Measurements from ENCODE around the gene SUSD1. TPM values are rescaled to one million over a fixed set of nuclear protein-coding genes. Genes with fewer than 3 reads are reported as not detected.

The SUSD1 gene
- total and polyA plus RNA-seq, 9 of the 15 experiments (the other 6 are each of a cell fraction or from before 2014, with no cell fraction given) = 10.9 to 44.4 (median 36.1) TPM

GRCh38 chr9:112180387-112180881 lies 5.3 kb upstream of the SUSD1 start (continued):
- TF ChIP-seq, protein P1, sequence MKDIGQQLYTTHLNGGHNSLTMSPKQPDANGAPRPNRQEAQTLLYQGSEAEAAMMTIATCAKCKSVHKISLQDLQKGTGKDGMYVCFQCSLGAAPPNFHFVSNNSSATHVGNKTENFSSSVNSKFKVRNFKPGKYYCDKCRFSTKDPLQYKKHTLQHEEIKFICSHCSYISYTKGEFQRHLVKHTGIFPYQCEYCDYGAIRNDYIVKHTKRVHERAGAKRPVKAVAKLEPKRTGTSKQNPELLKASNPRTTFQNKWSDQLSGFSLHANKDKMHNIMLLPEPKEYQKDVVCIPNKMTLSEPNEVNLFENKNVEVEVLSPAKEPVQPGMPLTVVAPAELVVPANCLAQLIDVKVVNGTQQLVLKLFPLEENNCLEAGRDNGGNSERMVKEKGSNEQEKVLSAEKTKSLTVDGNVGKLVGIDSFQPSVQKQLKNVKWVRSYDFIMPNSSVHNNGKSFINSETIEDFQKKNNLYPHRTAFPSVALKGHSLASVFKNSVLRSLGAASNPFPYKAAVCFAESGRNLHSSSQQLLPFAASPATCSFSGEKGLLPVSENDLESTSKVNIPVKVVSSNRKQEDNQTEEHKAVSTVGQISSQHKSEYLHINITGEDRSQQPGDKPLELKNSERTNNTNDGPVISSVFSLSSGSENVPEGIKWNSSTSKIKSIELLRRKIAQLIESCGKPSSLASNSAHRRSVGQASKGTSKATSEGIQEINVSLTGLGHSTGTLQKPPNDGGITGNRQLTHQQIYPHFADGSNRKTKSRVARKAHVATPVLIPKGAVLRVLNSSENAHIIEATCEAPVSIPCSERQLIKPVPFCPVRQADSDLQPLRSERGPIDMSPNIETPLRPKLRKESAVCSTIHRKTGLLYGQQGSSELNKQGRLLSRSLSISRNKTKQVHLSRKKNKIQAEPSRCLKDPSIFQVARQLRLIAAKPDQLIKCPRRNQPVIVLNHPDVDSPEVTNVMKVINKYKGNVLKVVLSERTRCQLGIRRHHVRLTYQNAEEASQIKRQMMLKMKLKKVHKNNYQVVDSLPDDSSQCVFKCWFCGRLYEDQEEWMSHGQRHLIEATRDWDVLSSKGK (CRISPR knock-in tag; IDR thresholded peaks at IDR 0.05) = no peak
- TF ChIP-seq KLF16 (IDR thresholded peaks at IDR 0.05) = no peak
- no peak for TF ChIP-seq PPARD (CRISPR knock-in tag; IDR thresholded peaks at IDR 0.05)
- TF ChIP-seq MYC (IDR thresholded peaks at IDR 0.05; ENCODE audit: low read depth, low read length) = no peak; the same call in 1 of the 2 replicates
- no peak for TF ChIP-seq MYC (CRISPR knock-in tag; IDR thresholded peaks at IDR 0.05; ENCODE audit: borderline replicate concordance, low read depth)
- 0 out of 2 replicates have a peak, but pooled peaks have one; percentile 43 for TF ChIP-seq NCOA1 (IDR thresholded peaks at IDR 0.05; ENCODE audit: low read depth)
- no peak; the same call in 1 of the 2 replicates for TF ChIP-seq ZC3H4 (CRISPR knock-in tag; IDR thresholded peaks at IDR 0.05; ENCODE audit: borderline replicate concordance)
- no peak for TF ChIP-seq TARDBP (IDR thresholded peaks at IDR 0.05)
- peak; percentile 54; the same call in 1 of the 2 replicates for TF ChIP-seq SMARCC2 (IDR thresholded peaks at IDR 0.05; ENCODE audit: low read depth)
- no peak for TF ChIP-seq MCM7 (IDR thresholded peaks at IDR 0.05)
- no peak for TF ChIP-seq MEF2A (IDR thresholded peaks at IDR 0.05; ENCODE audit: control insufficient read depth, low read depth, low read length)
- TF ChIP-seq ZNF584 (CRISPR knock-in tag; IDR thresholded peaks at IDR 0.05; ENCODE audit: low read depth) = peak; percentile 61
- no peak for TF ChIP-seq POLR2AphosphoS2 (IDR thresholded peaks at IDR 0.05; ENCODE audit: low read length)
- TF ChIP-seq FOXM1 (IDR thresholded peaks at IDR 0.05; ENCODE audit: low read depth) = peak; percentile 57; the same call in 1 of the 2 replicates
- no peak for TF ChIP-seq FOXM1 (CRISPR knock-in tag; IDR thresholded peaks at IDR 0.05; ENCODE audit: low read depth)
- no peak for TF ChIP-seq CBX5 (IDR thresholded peaks at IDR 0.05; ENCODE audit: borderline replicate concordance, low read depth)
- TF ChIP-seq ZNF12 (CRISPR knock-in tag; IDR thresholded peaks at IDR 0.05) = no peak
- TF ChIP-seq KLF10 (CRISPR knock-in tag; IDR thresholded peaks at IDR 0.05) = no peak
- TF ChIP-seq TBP (optimal IDR thresholded peaks at IDR 0.05; ENCODE audit: low read depth, low read length) = no peak
- TF ChIP-seq GTF2E2 (tag; IDR thresholded peaks at IDR 0.05) = peak; percentile 74
- 0 out of 4 replicates have a peak, but pooled peaks of 1 of the 2 experiments have one; percentile 46 for TF ChIP-seq KDM4B (IDR thresholded peaks at IDR 0.05; ENCODE audit: borderline replicate concordance in 2 of 2, low read depth in 1 of 2)
- no peak for TF ChIP-seq PHF20 (IDR thresholded peaks at IDR 0.05; ENCODE audit: partially characterized antibody)
- TF ChIP-seq HDAC8 (tag; IDR thresholded peaks at IDR 0.05) = no peak; the same call in 1 of the 2 replicates
- no peak for TF ChIP-seq SIN3B (IDR thresholded peaks at IDR 0.05; ENCODE audit: low read depth)
- no peak for TF ChIP-seq KDM5B (IDR thresholded peaks at IDR 0.05; ENCODE audit: insufficient replicate concordance, low read depth, low read length)
- no peak for TF ChIP-seq MIER1 (IDR thresholded peaks at IDR 0.05; ENCODE audit: low read depth)
- TF ChIP-seq LCOR (CRISPR knock-in tag; IDR thresholded peaks at IDR 0.05) = no peak
- no peak for TF ChIP-seq ZBTB7A (IDR thresholded peaks at IDR 0.05; ENCODE audit: borderline replicate concordance, control insufficient read depth, low read depth, low read length)
- peak; percentile 66; the same call in 1 of the 2 replicates for TF ChIP-seq BACH1 (tag; IDR thresholded peaks at IDR 0.05)

All from K562 (cell line).